ENCODE measurements around the gene UNC5CL.
"Not testable (repeated sequence)": the region's sequence is repeated elsewhere in the genome, so short reads cannot be mapped to it uniquely, and the experiment has no call there.

UNC5CL gene

DNA sequence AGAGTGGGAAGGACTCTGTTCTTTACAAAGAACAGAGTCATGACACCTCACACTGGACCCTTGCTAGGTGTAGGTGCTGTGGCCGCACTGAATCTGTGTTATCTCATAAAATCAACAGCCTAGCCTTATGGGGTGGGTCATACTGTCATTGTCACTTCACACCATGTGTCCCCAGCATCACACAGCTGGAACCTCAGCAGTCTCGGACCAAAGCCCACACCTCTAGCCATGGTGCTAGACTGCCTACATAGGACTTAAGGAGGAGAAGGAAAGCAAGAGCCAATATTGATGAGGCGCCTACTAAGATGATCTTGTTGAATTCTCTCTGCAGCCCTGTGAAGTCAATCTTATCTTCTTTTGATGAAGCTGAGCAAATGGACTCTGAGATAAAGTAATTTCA lies 31.0 kb downstream of the UNC5CL start:
- Histone ChIP-seq H3K9me3 (ENCODE audit: insufficient read depth, low read depth, low read length) (no peaks in the 10 kb centered on the region), H3K4me2 (ENCODE audit: low read depth, low read length, poor library complexity, severe bottlenecking) (no peak overlapping the region), H3K9me2 (replicated peaks; ENCODE audit: low read depth, low read length) (no peaks in the 10 kb centered on the region), H4K20me1 (ENCODE audit: insufficient read depth, low read length, poor library complexity, severe bottlenecking) (no peaks in the 10 kb centered on the region), H3K36me3 (ENCODE audit: insufficient read depth, low read length) (no peaks in the 10 kb centered on the region), H3F3A (ENCODE audit: low read depth) (no peaks in the 10 kb centered on the region), H2AFZ (ENCODE audit: low read length) (no peak overlapping the region), H3K27me3 (ENCODE audit: insufficient read depth, low read length, poor library complexity, severe bottlenecking) (no peaks in the 10 kb centered on the region), H3K4me1 (ENCODE audit: insufficient read depth, low read length, poor library complexity, severe bottlenecking) (peaks cover 17% of the 10 kb centered on the region), H3K4me3 (ENCODE audit: low read length, poor library complexity, severe bottlenecking) (no peak overlapping the region), H3K9ac (ENCODE audit: low read depth, low read length, poor library complexity, severe bottlenecking) (no peak overlapping the region), H3K79me2 (ENCODE audit: insufficient read depth, low read length) (no peaks in the 10 kb centered on the region)
- no peak for TF ChIP-seq EZH2phosphoT487 (IDR thresholded peaks at IDR 0.05; ENCODE audit: borderline replicate concordance)
- TF ChIP-seq, protein P1, sequence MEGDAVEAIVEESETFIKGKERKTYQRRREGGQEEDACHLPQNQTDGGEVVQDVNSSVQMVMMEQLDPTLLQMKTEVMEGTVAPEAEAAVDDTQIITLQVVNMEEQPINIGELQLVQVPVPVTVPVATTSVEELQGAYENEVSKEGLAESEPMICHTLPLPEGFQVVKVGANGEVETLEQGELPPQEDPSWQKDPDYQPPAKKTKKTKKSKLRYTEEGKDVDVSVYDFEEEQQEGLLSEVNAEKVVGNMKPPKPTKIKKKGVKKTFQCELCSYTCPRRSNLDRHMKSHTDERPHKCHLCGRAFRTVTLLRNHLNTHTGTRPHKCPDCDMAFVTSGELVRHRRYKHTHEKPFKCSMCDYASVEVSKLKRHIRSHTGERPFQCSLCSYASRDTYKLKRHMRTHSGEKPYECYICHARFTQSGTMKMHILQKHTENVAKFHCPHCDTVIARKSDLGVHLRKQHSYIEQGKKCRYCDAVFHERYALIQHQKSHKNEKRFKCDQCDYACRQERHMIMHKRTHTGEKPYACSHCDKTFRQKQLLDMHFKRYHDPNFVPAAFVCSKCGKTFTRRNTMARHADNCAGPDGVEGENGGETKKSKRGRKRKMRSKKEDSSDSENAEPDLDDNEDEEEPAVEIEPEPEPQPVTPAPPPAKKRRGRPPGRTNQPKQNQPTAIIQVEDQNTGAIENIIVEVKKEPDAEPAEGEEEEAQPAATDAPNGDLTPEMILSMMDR (conservative IDR thresholded peaks at IDR 0.05; ENCODE audit: low read length) = no peak

DNA sequence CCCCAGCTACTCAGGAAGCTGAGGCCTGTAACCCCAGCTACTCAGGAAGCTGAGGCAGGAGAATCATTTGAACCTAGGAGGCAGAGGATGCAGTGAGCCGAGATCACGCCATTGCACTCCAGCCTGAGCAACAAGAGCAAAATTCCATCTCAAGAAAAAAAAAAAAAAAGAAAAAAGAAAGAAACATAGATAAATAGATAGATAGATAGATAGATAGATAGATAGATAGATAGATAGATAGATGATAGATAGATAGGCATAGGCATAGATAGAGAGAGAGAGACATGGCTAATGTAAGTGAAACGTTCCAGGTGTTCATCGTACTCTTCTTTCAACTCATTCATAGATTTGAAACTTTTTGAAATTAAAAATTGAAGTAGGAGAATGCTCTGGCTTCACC lies 32.0 kb downstream of the UNC5CL start:
- H3K36me3 ChIP-seq (ENCODE audit: insufficient read depth, low read length); H3F3A ChIP-seq (ENCODE audit: low read depth); H3K4me3 ChIP-seq (ENCODE audit: low read length, poor library complexity, severe bottlenecking); H3K9me2 ChIP-seq (replicated peaks; ENCODE audit: low read depth, low read length); H3K79me2 ChIP-seq (ENCODE audit: insufficient read depth, low read length); H4K20me1 ChIP-seq (ENCODE audit: insufficient read depth, low read length, poor library complexity, severe bottlenecking); H3K9me3 ChIP-seq (ENCODE audit: insufficient read depth, low read depth, low read length); H3K27me3 ChIP-seq (ENCODE audit: insufficient read depth, low read length, poor library complexity, severe bottlenecking): not testable (repeated sequence)
- peaks cover 17% of the 10 kb centered on the region for H3K4me1 ChIP-seq (ENCODE audit: insufficient read depth, low read length, poor library complexity, severe bottlenecking)
- peak overlapping the region; percentile 51 for H3K4me2 ChIP-seq (ENCODE audit: low read depth, low read length, poor library complexity, severe bottlenecking)
- peak overlapping the region; percentile 58 for H3K9ac ChIP-seq (ENCODE audit: low read depth, low read length, poor library complexity, severe bottlenecking)
- peak overlapping the region; percentile 50; the same call in 1 of the 2 replicates for H2AFZ ChIP-seq (ENCODE audit: low read length)

DNA sequence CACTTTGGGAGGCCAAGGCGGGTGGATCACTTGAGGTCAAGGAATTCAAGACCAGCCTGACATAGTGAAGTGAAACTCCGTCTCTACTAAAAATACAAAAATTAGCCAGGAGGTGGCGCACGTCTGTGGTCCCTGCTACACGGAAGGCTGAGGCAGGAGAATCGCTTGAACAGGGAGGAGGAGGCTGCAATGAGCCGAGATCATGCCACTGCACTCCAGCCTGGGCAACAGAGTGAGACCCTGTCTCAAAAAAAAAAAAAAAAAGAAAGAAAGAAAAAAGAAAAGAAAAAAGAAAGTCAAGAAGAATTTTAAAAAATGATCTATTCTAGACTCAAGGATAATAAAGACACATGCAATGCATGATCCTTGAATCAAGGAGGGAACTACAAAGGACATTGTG lies 32.8 kb downstream of the UNC5CL start:
- not testable (repeated sequence) for H3K27me3 ChIP-seq (ENCODE audit: insufficient read depth, low read length, poor library complexity, severe bottlenecking); H3K79me2 ChIP-seq (ENCODE audit: insufficient read depth, low read length); H3K36me3 ChIP-seq (ENCODE audit: insufficient read depth, low read length); H4K20me1 ChIP-seq (ENCODE audit: insufficient read depth, low read length, poor library complexity, severe bottlenecking); H2AFZ ChIP-seq (ENCODE audit: low read length); H3F3A ChIP-seq (ENCODE audit: low read depth); H3K9me3 ChIP-seq (ENCODE audit: insufficient read depth, low read depth, low read length); H3K9me2 ChIP-seq (replicated peaks; ENCODE audit: low read depth, low read length)
- H3K9ac ChIP-seq (ENCODE audit: low read depth, low read length, poor library complexity, severe bottlenecking) = peak overlapping the region; percentile 44
- H3K4me2 ChIP-seq (ENCODE audit: low read depth, low read length, poor library complexity, severe bottlenecking) = peak overlapping the region; percentile 51
- peaks cover 17% of the 10 kb centered on the region for H3K4me1 ChIP-seq (ENCODE audit: insufficient read depth, low read length, poor library complexity, severe bottlenecking)
- TF ChIP-seq, protein P1 (conservative IDR thresholded peaks at IDR 0.05; ENCODE audit: low read length) = peak; percentile 70
- peak overlapping the region; percentile 48 for H3K4me3 ChIP-seq (ENCODE audit: low read length, poor library complexity, severe bottlenecking)

DNA sequence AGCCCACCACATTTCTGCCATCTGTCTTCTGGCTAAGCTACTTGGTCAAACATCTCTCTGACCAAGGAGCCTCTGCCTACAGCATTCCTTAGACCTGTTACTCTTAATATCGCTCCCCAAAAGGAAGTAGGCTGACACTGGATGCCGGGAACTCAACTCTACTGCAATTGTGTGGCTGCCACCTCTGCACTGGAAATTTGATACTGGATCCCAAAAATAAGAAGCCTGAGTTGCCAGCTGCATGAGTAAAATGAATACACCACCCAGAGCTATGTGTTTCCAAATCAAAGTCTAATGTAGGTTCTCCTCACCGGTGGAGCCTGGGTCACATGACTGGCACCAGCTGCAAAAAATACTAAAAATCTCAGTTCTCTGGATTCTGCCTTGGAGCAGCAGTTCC lies 36.9 kb downstream of the UNC5CL start:
- TF ChIP-seq, protein P1 (conservative IDR thresholded peaks at IDR 0.05; ENCODE audit: low read length) = no peak
- Histone ChIP-seq H3K36me3 (ENCODE audit: insufficient read depth, low read length) (no peaks in the 10 kb centered on the region), H3K9me2 (replicated peaks; ENCODE audit: low read depth, low read length) (no peaks in the 10 kb centered on the region), H3K4me1 (ENCODE audit: insufficient read depth, low read length, poor library complexity, severe bottlenecking) (peaks cover 10% of the 10 kb centered on the region), H2AFZ (ENCODE audit: low read length) (no peak overlapping the region), H3K27me3 (ENCODE audit: insufficient read depth, low read length, poor library complexity, severe bottlenecking) (no peaks in the 10 kb centered on the region), H3K9me3 (ENCODE audit: insufficient read depth, low read depth, low read length) (no peaks in the 10 kb centered on the region), H3K4me3 (ENCODE audit: low read length, poor library complexity, severe bottlenecking) (no peak overlapping the region), H3K9ac (ENCODE audit: low read depth, low read length, poor library complexity, severe bottlenecking) (no peak overlapping the region), H3K79me2 (ENCODE audit: insufficient read depth, low read length) (no peaks in the 10 kb centered on the region), H3K4me2 (ENCODE audit: low read depth, low read length, poor library complexity, severe bottlenecking) (no peak overlapping the region), H4K20me1 (ENCODE audit: insufficient read depth, low read length, poor library complexity, severe bottlenecking) (no peaks in the 10 kb centered on the region), H3F3A (ENCODE audit: low read depth) (no peaks in the 10 kb centered on the region)
